ENCODE data around the gene NPRL2.

The NPRL2 gene

GRCh38 chr3:50373146-50374051, 22.8 kb upstream of the NPRL2 start:
- no peak for DNase-seq (ENCODE audit: low spot score)

DNA sequence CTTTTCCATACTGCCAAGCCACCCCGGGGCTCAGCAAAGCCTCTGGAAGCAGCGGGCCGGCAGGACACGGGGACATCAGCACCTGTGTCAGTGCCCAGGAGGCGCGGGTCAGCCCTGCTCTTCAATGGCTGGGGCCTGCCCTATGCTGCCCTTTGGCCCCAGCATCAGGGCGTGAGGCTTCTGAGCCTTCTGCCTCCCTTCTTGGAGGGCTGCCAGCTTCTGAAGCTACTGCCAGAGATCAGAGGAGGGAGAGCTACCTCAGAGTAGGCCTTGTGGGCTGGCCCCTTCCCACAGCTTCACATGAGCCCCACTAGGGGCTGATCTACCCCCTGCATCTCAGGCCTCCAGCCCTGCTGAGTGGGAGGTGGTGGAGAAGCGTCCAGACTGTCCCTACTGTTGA, 21.8 kb upstream of the NPRL2 start:
- no peak for DNase-seq (ENCODE audit: low spot score)

DNA sequence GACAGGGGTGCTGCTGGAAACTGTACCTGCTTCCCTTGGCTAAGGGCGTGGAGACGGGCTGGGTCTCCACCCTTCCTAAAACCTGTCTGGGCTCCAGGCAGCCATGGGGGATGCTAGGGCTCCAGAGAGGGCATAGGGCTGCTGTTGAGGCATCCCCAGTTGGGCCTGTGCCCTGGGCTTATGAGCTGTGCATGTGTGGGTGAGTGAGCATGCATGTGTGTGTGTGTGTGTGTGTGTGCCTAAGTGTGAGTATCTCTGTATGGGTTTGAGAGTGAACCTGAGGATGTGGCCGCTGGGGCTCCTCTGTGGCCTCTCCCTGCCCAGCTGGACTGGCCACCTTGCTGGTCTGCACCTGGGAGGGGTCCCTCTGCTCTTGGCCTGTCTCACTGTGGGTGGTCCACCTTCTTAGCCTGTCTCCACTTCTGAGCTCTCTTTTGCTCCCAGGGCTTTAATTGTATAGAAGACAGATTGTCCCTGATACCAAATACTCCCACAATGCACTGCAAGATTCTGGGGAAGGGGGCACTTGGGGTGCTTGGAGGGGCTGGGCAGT, 20.6 kb upstream of the NPRL2 start:
- no peak for DNase-seq (ENCODE audit: low spot score)

DNA sequence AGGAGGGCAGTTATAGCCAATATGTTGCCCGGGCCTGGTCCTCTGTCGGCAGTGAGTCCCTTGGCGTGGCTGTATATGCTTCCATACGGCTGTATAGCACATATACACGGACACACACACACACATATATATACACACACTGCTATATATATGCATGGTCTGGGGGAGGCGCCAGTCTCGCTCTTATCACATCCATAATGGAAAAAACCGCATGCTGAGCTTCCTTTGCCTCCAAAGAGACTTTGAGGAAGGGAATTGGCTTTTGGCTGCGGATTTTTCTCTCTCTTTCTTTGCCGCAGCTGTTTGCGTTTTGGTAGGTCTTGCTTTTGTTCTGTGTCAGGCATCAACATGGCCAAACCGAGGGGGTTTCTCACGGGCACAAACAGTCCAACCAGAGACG, 20.0 kb upstream of the NPRL2 start:
- no peak for DNase-seq (ENCODE audit: low spot score)

DNA sequence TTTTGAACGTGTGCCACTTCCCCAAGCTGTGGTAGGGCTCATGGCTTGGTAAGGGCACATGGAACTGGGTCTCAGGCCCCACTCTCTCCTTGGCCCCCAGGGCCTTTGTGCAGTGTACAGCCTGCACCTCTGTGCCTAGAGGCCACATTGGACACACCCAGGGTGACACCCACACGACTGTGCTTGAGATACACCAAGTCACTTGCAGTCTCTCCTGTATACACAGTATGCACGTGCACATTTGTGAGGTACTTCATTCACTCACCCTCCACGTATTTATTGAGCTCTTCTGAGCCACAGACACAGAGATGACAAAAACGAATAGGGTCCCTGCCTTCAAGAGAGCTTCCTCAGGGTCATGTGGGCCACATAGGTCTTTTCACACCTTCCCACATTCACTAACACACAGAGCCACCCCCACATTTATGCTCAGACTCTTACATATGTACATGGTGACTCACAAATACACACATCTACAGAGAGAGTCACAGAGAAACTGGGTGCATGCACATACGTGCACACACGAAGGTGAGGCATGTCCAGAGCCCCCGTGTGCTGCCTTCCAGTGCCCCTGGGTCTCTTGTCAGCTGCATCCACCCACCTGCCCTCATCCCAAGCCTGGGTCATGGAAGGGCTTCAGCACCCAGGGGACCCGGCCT, 18.6 kb upstream of the NPRL2 start:
- DNase-seq (ENCODE audit: low spot score): no peak

- no peak for DNase-seq (ENCODE audit: low spot score)
Observed at GRCh38 chr3:50365842-50366220, 15.3 kb upstream of the NPRL2 start.

- peak; percentile 71 for DNase-seq (ENCODE audit: low spot score)
Observed at GRCh38 chr3:50365080-50365841, 14.7 kb upstream of the NPRL2 start.

- no peak for DNase-seq (ENCODE audit: low spot score)
Observed at GRCh38 chr3:50364573-50365079, 14.1 kb upstream of the NPRL2 start.

- DNase-seq (ENCODE audit: low spot score): no peak
Observed at GRCh38 chr3:50359760-50360110, 9.2 kb upstream of the NPRL2 start.

DNA sequence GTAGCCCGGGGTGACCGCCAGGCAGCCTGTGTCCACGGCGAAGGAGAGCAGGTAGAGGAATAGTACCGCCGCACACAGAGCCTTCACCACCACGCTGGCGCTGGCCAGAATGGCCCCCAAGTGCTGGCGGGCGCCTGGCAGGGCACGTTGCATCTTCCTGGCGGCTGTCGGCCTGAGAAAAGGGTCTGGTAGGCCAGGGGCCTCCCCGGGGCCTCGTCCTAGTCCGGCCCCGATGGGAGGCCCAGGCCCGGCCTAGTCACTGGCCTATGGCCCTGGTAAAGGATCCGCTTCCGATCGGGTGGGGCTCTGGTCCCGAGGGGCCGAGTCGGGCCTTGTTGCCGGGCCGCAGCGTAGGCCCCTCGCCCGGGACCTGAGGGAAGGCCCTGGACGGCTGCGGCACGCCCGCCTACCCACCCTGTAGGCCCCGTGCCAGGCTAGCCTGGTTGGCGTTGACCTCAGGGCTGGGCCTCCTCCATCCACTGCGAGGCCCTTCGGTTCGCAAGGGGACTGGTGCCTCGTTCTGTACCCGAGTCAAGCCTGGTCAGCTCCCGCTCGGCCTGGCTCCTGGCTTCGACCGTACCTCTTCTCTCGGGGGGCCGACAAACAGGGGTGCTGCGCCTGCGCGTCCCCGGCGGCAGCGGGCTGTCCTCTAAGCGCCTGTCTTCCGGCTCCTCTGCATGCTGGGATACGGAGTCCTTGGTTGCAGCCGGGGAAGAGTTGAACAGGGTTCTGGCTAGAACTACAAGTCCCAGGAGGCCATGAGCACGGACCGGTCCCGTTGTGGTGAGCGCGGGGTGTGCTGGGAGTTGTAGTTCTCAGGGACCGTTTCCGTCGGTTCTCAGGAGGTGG, 8.6 kb upstream of the NPRL2 start, which contains the start of gene TMEM115:
Gene TMEM115 (minus strand): TSS at position 611 of the 849 bp plus-strand sequence. CDS start 458 bp downstream, at position 153.
- peak; percentile 100 for DNase-seq (ENCODE audit: low spot score)

DNA sequence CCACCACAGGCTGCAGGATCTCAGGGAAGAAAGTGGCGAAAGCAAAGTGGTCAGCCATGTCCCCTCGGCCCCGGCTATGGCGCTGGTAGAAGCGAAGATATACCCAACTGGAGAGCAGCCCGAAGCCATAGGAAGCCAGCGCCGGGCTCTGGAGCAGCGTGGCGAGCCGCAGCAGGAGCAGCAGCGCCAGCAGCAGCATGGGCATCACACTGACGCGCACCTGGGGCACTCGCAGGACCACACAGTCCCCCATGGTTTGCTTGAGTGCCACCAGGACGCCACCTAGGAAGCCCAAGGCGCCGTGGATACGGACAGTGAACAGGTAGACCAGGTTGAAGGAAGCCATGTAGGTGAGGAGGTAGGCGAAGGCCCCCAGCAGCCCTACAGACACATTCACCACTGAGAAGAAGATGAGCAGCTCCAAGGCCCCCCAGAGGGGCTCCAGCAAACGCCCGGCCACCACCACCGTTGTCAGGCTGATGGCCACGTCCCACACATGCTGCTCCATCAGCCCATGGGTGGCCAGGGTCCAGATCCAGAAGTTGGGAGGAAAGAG, 7.9 kb upstream of the NPRL2 start:
- DNase-seq (ENCODE audit: low spot score): no peak

GRCh38 chr3:50357481-50357880, 6.9 kb upstream of the NPRL2 start:
- no peak for DNase-seq (ENCODE audit: low spot score)

DNA sequence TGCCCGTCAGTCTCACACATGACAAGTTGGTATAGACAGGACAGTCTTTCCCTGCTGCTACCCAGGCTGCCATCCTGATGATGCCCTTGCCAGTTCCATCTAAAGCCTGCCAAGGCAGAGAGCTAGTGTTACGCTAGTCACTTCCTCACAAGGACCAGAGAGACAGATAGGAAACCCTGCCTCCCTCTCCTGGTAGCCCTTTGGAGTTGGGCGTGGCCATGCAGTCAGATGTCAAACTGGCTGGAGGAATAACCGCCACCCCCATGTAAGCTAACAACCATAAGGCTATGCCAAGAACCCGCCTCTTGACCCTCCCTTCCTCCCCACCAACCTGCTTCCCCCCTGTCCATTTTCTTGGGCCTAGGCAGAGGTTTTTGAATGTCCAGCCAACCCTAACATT, 6.0 kb upstream of the NPRL2 start:
- no peak for DNase-seq (ENCODE audit: low spot score)

DNA sequence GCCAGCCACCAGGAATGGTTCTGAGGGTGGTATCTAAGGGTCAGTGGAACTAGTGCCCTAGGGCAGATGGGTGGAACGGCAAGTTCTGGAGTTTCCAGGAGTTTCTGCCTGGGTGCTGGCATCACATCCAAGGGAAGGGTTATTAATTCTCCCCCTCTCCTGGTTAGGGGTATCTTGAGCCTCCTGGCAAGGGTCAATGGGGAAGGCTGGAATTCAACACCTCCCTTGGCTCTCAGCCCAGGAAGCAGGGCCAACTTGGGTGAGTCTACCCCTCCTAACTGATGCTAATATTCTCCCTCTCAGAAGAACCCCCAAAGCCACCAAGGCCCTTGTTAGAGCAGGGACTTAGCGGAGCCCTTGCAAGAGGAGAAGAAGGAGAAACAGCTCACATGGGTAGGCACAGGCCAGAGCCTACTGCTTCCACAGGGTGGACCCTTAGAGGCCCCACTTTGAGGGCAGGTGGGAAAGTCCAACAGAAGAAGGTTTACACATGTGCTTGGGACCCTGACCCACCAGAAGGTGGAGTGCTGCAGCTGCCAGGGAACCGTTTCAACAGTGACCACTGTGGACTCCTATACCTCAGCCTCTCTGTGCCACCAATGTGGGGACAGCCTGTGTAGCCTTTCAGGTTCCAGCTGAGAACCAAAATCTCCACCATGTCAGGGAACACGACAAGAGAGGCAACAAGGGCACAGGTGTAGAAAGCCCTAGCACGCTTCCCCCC, 5.4 kb upstream of the NPRL2 start:
- no peak for DNase-seq (ENCODE audit: low spot score)

- DNase-seq (ENCODE audit: low spot score): no peak
Observed at GRCh38 chr3:50354850-50355249, 4.3 kb upstream of the NPRL2 start.

GRCh38 chr3:50354186-50354764, 3.7 kb upstream of the NPRL2 start:
- no peak for DNase-seq (ENCODE audit: low spot score)

GRCh38 chr3:50353245-50354004, 2.9 kb upstream of the NPRL2 start:
- DNase-seq (ENCODE audit: low spot score): no peak

- no peak for DNase-seq (ENCODE audit: low spot score)
Observed at GRCh38 chr3:50352781-50353180, 2.2 kb upstream of the NPRL2 start.

DNA sequence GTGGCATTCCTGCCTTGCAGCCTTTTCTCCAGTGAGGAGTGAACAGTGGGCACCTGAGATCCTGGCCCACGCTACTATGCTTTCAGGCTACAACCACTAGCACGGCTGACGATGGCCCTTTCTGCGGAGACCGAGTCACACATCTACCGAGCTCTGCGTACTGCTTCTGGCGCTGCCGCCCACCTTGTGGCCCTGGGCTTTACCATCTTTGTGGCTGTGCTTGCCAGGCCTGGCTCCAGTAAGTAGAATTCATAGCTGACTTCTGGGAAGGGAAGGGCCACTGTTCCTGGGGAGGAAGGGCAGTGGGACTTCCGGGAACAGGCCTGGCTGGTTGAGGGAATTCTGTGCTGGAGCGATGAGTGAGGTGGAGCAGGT, 735 bp upstream of the NPRL2 start:
- no peak for DNase-seq (ENCODE audit: low spot score)
